Stimulated activated memory B cell treated with anti-CD40 and anti-IgM and Interleukin-4, amounts not matched to agents 10 μg/mL and 1 μg/mL and 100 μg/mL, for 72 hours (primary cell): ENCODE data around the gene BRD4.
A peak's percentile ranks its signal among the peaks of the same experiment; 100 is the strongest.
"Not testable (repeated sequence)": the region's sequence is repeated elsewhere in the genome, so short reads cannot be mapped to it uniquely, and the experiment has no call there.

Source experiments
- ATAC-seq: fragments of 150-1000 bp; cut with Tn5 transposase; 2 replicates; pipeline ENCODE4 v1.10.0; 2021
- H3K27ac Mint-ChIP-seq: one replicate; pipeline ENCODE4 v1.8.0; 2022; ENCODE audit warnings: mild to moderate bottlenecking, mixed read lengths
- H3K27me3 Mint-ChIP-seq: one replicate; pipeline ENCODE4 v1.8.0; 2022; ENCODE audit warnings: mixed read lengths
- H3K36me3 Mint-ChIP-seq: one replicate; pipeline ENCODE4 v1.8.0; 2022; ENCODE audit warnings: mixed read lengths
- H3K4me1 Mint-ChIP-seq: one replicate; pipeline ENCODE4 v1.8.0; 2022; ENCODE audit warnings: mixed read lengths
- H3K4me3 Mint-ChIP-seq: one replicate; pipeline ENCODE4 v1.8.0; 2022; ENCODE audit warnings: mild to moderate bottlenecking, moderate library complexity, mixed read lengths
- H3K9me3 Mint-ChIP-seq: one replicate; pipeline ENCODE4 v1.8.0; 2022; ENCODE audit warnings: mixed read lengths

Gene BRD4

GRCh38 chr19:15368798-15369593 lies 36.7 kb upstream of the BRD4 start:
- ATAC-seq = no peak
- H3K36me3 Mint-ChIP-seq = peaks cover 71% of the 10 kb centered on the region
- H3K4me3 Mint-ChIP-seq = no peak overlapping the region
- H3K27ac Mint-ChIP-seq = peak overlapping the region; percentile 81
- H3K27me3 Mint-ChIP-seq = no peaks in the 10 kb centered on the region
- peaks cover 13% of the 10 kb centered on the region for H3K4me1 Mint-ChIP-seq
- H3K9me3 Mint-ChIP-seq = no peaks in the 10 kb centered on the region

- Mint-ChIP-seq H3K27ac (peak overlapping the region; percentile 81), H3K4me3 (no peak overlapping the region), H3K27me3 (no peaks in the 10 kb centered on the region), H3K9me3 (no peaks in the 10 kb centered on the region), H3K4me1 (peaks cover 9% of the 10 kb centered on the region), H3K36me3 (peaks cover 68% of the 10 kb centered on the region)
- no peak for ATAC-seq
Observed at GRCh38 chr19:15368051-15368632, 35.8 kb upstream of the BRD4 start.

GRCh38 chr19:15367439-15367838 lies 35.1 kb upstream of the BRD4 start:
- no peak overlapping the region for H3K27ac Mint-ChIP-seq
- no peak for ATAC-seq

GRCh38 chr19:15365264-15365663 lies 32.9 kb upstream of the BRD4 start:
- no peak for ATAC-seq
- Mint-ChIP-seq H3K9me3 (no peaks in the 10 kb centered on the region), H3K4me3 (no peak overlapping the region), H3K27ac (no peak overlapping the region), H3K27me3 (no peaks in the 10 kb centered on the region), H3K4me1 (peaks cover 12% of the 10 kb centered on the region), H3K36me3 (peaks cover 67% of the 10 kb centered on the region)

More at GRCh38 chr19:15367439-15367838, 35.1 kb upstream of the BRD4 start:
- Mint-ChIP-seq H3K4me3 (no peak overlapping the region), H3K9me3 (no peaks in the 10 kb centered on the region), H3K4me1 (peaks cover 7% of the 10 kb centered on the region), H3K27me3 (no peaks in the 10 kb centered on the region), H3K36me3 (peaks cover 62% of the 10 kb centered on the region)

DNA sequence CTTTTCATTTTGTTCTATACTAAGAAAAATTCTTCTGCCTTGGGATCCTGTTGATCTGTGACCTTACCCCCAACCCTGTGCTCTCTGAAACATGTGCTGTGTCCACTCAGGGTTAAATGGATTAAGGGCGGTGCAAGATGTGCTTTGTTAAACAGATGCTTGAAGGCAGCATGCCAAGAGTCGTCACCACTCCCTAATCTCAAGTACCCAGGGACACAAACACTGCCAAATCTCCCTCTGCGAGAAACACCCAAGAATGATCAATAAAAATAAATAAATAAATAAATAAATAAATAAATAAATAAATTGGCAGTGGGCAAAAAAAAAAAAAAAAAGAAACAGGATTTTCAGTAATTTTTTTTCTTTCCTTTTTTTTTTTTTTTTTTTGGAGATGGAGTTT lies 31.5 kb upstream of the BRD4 start:
- Mint-ChIP-seq H3K4me1 (peaks cover 16% of the 10 kb centered on the region), H3K36me3 (peaks cover 63% of the 10 kb centered on the region)
- ATAC-seq, H3K27me3 Mint-ChIP-seq, H3K4me3 Mint-ChIP-seq, H3K9me3 Mint-ChIP-seq, H3K27ac Mint-ChIP-seq: not testable (repeated sequence)

DNA sequence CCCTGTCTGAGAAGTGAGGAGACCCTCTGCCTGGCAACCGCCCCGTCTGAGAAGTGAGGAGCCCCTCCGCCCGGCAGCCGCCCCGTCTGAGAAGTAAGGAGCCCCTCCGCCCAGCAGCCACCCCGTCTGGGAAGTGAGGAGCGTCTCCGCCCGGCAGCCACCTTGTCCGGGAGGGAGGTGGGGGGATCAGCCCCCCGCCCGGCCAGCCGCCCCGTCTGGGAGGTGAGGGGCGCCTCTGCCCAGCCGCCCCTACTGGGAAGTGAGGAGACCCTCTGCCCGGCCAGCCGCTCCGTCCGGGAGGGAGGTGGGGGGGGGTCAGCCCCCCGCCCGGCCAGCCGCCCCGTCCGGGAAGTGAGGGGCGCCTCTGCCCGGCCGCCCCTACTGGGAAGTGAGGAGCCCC lies 30.7 kb upstream of the BRD4 start:
- not testable (repeated sequence) for ATAC-seq, H3K27ac Mint-ChIP-seq, H3K9me3 Mint-ChIP-seq, H3K4me3 Mint-ChIP-seq, H3K27me3 Mint-ChIP-seq, H3K4me1 Mint-ChIP-seq
- peaks cover 63% of the 10 kb centered on the region for H3K36me3 Mint-ChIP-seq

DNA sequence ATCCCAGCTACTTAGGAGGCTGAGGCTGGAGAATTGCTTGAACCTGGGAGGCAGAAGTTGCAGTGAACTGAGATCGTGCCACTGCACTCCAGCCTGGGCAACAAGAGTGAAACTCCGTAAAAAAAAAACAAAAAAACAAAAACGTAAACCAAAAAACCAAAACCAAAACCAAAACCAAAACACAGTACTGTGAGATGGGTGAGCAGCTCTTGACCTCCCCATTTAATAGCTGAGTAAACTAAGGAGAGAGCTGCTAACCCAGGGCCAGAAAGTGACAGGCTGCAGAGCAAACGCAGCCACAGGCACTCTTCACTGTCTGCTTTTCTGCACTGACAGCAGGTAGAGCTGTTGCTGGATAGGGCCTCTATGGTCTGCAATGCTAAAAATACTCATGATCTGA lies 27.7 kb upstream of the BRD4 start:
- not testable (repeated sequence) for H3K9me3 Mint-ChIP-seq, H3K4me3 Mint-ChIP-seq, H3K4me1 Mint-ChIP-seq, H3K27me3 Mint-ChIP-seq
- peak; percentile 31 for ATAC-seq
- Mint-ChIP-seq H3K27ac (peak overlapping the region; percentile 27), H3K36me3 (peaks cover 63% of the 10 kb centered on the region)

GRCh38 chr19:15358918-15359317 lies 26.6 kb upstream of the BRD4 start:
- Mint-ChIP-seq H3K9me3 (no peaks in the 10 kb centered on the region), H3K36me3 (peaks cover 66% of the 10 kb centered on the region), H3K4me3 (no peak overlapping the region), H3K27ac (peak overlapping the region; percentile 51), H3K27me3 (no peaks in the 10 kb centered on the region), H3K4me1 (peaks cover 9% of the 10 kb centered on the region)
- ATAC-seq = no peak

DNA sequence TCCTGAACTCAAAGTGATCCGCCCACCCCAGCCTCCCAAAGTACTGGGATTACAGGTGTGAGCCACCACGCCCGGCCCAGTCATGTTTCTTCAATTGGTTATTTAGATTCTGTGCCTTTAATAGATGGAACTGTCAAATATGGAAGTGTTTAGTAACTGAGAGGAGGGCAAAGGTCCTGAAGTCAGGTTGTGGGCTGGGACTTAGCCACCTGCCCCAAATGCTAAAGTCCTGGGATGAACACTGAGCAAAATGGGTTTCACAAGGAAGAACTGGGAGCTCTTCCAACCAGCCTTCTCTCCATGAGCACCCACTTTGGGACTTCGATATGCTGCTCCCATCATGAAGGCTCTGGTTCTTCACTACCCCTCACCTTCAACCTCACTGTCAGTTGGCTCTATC lies 25.6 kb upstream of the BRD4 start:
- H3K36me3 Mint-ChIP-seq = peaks cover 64% of the 10 kb centered on the region
- no peak overlapping the region for H3K4me3 Mint-ChIP-seq
- no peak overlapping the region for H3K27ac Mint-ChIP-seq
- H3K27me3 Mint-ChIP-seq = no peaks in the 10 kb centered on the region
- no peak for ATAC-seq
- H3K4me1 Mint-ChIP-seq = peaks cover 9% of the 10 kb centered on the region
- H3K9me3 Mint-ChIP-seq = no peaks in the 10 kb centered on the region

- H3K36me3 Mint-ChIP-seq = peaks cover 44% of the 10 kb centered on the region
- no peak overlapping the region for H3K4me3 Mint-ChIP-seq
- H3K27me3 Mint-ChIP-seq = no peaks in the 10 kb centered on the region
- no peak for ATAC-seq
- no peak overlapping the region for H3K27ac Mint-ChIP-seq
- H3K9me3 Mint-ChIP-seq = no peaks in the 10 kb centered on the region
- H3K4me1 Mint-ChIP-seq = no peaks in the 10 kb centered on the region
Observed at GRCh38 chr19:15354566-15355296, 22.4 kb upstream of the BRD4 start.

GRCh38 chr19:15353908-15354307 lies 21.6 kb upstream of the BRD4 start:
- no peaks in the 10 kb centered on the region for H3K27me3 Mint-ChIP-seq
- H3K36me3 Mint-ChIP-seq = peaks cover 39% of the 10 kb centered on the region
- H3K27ac Mint-ChIP-seq = no peak overlapping the region
- ATAC-seq = no peak
- no peak overlapping the region for H3K4me3 Mint-ChIP-seq
- no peaks in the 10 kb centered on the region for H3K9me3 Mint-ChIP-seq
- peaks cover 3% of the 10 kb centered on the region for H3K4me1 Mint-ChIP-seq

GRCh38 chr19:15352535-15352934 lies 20.2 kb upstream of the BRD4 start:
- H3K4me1 Mint-ChIP-seq, H3K27me3 Mint-ChIP-seq, ATAC-seq, H3K9me3 Mint-ChIP-seq, H3K27ac Mint-ChIP-seq, H3K4me3 Mint-ChIP-seq: not testable (repeated sequence)
- peaks cover 33% of the 10 kb centered on the region for H3K36me3 Mint-ChIP-seq

- not testable (repeated sequence) for H3K4me3 Mint-ChIP-seq, H3K4me1 Mint-ChIP-seq, ATAC-seq, H3K27me3 Mint-ChIP-seq, H3K9me3 Mint-ChIP-seq, H3K27ac Mint-ChIP-seq
- peaks cover 44% of the 10 kb centered on the region for H3K36me3 Mint-ChIP-seq
Observed at GRCh38 chr19:15341328-15341727, 9.0 kb upstream of the BRD4 start.

DNA sequence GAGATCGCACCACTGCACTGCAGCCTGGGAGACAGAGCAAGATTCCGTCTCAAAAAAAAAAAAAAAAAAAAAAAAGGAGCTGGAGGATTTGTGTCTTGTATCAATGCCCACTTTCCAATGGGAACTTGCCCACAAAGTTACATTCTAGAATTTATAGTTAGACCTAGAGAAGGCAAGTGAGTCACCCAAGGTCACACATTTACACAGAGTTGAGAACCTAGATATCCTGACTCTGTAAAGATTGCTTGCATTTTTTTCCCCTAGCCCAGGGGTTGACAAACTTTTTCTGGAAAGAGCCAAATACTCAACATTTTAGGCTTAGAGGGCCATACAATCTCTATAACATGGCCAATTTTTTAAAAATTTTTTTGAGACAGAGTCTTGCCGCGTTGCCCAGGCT lies 7.7 kb upstream of the BRD4 start:
- no peak for ATAC-seq
- Mint-ChIP-seq H3K4me1 (peaks cover 12% of the 10 kb centered on the region), H3K27ac (no peak overlapping the region), H3K36me3 (peaks cover 39% of the 10 kb centered on the region), H3K9me3 (no peaks in the 10 kb centered on the region), H3K27me3 (no peaks in the 10 kb centered on the region), H3K4me3 (no peak overlapping the region)

DNA sequence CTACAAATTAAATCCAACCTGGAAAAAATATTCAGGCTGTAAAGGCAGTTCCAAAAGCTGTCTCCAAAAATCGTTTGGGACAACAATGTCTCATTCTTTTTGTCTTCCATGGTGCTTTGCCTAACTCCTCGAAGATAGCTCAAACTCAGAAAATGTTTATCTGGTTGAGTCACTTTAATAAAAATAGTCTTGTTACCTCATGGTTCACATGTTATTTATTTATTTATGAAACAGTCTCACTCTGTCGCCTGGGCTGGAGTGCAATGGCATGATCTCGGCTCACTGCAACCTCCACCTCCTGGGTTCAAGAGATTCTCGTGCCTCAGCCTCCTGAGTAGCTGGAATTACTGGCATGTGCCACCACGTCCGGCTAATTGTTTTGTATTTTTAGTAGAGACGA lies 4.9 kb upstream of the BRD4 start:
- Mint-ChIP-seq H3K27me3 (no peaks in the 10 kb centered on the region), H3K9me3 (no peaks in the 10 kb centered on the region), H3K4me3 (no peak overlapping the region), H3K4me1 (peaks cover 29% of the 10 kb centered on the region), H3K36me3 (peaks cover 27% of the 10 kb centered on the region), H3K27ac (no peak overlapping the region)
- ATAC-seq = no peak

DNA sequence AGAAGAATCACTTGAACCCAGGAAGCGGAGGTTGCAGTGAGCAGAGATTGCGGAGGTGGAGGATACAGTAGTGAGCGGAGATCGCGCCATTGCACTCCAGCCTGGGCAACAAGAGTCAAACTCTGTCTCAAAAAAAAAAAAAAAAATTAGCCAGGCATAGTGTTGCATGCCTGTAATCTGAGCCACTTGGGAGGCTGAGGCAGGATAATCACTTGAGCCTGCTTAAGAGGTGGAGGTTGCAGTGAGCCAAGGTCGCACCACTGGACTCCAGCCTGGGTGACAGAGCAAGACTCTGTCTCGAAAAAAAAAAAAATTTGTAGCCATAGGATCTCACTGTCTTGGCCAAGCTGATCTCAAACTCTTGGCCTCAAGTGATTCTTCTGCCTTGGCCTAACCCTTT lies 3.7 kb upstream of the BRD4 start:
- H3K9me3 Mint-ChIP-seq, ATAC-seq, H3K27me3 Mint-ChIP-seq, H3K4me3 Mint-ChIP-seq: not testable (repeated sequence)
- H3K27ac Mint-ChIP-seq = peak overlapping the region; percentile 91
- H3K36me3 Mint-ChIP-seq = peaks cover 27% of the 10 kb centered on the region
- H3K4me1 Mint-ChIP-seq = peaks cover 31% of the 10 kb centered on the region
